HG03432 (cell line): ENCODE data around the gene ADAM22.

Source experiments
- ATAC-seq: cut with Tn5 transposase; IDR thresholded peaks from one replicate; pipeline ENCODE4 v1.9.1; 2021; ENCODE audit warnings: mild to moderate bottlenecking, moderate library complexity; ENCODE audit not compliant: unreplicated experiment

ADAM22 gene

DNA sequence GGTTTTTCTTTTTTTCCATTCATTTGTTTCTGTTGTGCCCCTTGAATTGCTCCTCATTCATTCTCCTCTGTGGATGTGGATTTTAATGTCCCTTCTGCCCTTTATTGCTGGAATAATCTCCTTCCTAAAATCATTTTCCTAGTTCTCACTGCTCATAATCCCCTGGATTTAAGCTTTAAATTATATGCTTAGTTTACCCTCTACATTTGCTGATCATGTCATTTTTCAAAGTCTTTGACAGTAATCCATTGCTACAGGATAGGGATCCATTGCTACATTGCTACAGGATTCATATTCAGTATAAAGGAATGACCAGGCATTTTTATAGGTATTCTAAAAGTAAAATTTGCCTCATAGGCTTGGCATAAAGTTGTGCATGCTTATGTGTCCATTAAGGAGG is 14.3 kb downstream of the ADAM22 start:
- no peak for ATAC-seq

DNA sequence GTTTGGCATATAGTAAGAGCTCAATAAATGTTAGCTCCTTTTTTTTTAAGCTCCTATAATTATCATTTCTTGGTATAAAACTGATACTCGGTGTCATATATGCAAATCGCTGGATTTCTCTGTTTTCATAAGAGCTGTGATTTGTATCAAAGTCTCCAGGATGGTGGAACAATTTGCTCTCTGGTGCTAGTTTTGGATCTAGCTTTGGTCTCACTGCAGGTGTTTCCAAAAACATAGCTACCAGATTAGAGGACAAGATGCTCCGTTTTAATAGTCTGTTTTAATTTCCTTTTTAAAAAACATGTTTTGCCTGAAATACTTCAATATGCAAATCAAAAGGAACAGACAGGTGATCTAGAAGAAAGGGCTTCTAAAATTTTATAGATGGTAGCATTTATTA is 25.3 kb downstream of the ADAM22 start:
- ATAC-seq: no peak

DNA sequence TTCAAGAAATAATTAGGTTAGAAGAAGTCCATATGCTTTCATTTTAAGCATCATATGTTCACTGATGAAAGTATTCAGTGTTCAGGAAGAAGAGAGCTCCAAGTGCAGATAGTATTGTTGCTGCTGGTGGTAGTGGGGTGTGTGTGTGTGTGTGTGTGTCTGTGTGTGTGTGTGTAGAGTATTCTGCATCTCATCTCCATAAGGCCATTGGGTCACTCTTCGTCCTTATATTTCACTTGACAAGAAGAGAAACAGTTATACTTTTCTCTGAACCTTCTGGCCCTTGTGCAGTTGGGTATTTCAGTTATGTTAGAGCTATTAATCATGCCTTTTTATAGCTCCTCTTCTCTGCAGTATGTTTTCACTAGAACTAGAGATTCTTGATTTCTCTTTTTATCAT is 26.2 kb downstream of the ADAM22 start:
- ATAC-seq: no peak

DNA sequence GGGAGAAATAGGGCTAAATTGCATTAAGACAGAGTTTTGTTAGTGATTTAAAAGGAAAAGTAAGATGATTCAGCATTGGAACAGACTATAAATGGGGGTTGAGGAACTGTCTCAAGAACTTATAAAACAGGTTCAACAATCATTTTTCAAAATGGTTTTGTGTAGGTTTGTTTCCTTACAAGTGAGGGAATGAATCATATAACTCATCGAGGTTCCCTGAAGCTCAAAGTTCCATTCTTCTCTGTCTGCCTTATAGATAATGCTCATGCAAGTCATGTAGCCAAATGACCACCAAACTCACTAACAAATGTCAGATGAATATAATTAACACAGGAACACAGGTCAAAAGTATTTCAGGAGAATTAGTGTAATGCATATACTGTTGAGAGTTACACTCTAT is 27.7 kb downstream of the ADAM22 start:
- no peak for ATAC-seq

DNA sequence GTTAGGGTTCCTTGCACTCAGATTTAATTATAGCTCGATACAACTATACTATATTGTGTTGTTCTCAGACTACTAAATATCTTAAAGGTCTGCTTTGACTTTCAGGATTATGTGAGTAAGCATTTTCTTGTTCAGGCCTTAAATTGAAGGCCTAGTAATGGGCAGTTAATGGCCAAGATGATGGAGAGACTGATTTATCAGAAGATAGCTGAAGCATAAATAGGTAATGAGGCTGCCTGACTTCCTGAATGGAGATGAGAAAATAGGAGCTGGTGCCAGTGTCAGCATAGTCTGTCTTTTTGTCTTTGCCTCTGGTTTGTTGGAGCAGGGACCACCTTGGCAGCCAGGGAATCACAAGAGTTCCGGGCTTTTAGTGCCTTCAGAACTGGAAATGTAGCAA is 32.2 kb downstream of the ADAM22 start:
- ATAC-seq: no peak

DNA sequence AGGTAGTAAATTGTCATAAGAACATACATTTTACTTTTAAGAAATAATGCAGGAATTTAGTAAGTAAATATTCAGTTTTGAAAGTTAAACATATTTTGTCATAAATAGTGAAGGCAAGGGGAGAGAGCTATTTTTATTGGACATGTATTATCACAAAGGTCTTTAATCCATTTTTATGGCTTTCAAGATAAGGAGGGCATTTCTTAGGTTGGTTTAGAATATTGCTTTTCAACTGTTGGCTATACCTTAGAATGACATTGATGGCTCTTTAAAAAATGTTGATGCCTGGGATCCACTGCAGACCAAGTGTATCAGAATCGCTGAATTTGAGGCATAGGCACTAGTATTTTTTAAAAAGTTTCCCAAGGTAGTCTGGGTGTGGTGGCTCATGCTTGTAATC is 34.0 kb downstream of the ADAM22 start:
- ATAC-seq: no peak

DNA sequence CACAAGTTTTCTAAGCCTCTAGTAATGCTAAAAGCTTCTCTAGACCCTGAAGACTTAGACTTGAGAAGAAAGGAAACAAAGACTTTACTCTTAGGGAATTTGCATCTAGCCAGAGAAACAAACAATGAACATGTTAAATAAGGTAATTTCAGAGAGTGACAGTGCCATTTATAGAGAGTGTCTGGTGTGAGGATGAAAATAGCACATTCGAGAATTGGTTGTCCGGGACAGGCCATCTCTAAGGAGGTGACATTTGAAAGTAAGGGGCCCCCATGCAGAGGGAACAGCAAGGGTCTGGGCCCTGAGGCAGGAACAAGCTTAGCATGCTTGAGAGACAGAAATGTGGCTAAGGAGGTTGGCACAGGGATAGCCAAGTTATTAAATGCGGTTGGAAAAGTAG is 48.1 kb downstream of the ADAM22 start:
- ATAC-seq: no peak

DNA sequence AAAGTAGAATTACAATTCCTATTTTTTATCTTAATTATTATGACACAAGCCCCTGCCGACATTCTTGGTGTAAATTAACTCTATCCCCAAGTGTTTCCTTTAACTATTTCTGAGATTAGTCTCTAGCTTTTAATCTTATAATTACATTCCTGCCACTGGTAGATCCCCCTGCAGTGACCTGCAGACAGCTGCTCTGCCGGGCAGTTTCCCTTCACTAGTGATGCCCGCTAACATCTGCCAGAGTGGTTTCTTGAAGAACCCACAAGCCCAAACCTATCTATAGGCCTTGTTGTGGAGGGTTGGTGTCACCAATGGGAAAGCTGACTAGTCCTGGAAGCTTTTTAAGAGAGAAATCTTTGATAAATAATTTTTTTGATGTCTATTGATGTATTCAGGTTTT is 50.0 kb downstream of the ADAM22 start:
- ATAC-seq: no peak

DNA sequence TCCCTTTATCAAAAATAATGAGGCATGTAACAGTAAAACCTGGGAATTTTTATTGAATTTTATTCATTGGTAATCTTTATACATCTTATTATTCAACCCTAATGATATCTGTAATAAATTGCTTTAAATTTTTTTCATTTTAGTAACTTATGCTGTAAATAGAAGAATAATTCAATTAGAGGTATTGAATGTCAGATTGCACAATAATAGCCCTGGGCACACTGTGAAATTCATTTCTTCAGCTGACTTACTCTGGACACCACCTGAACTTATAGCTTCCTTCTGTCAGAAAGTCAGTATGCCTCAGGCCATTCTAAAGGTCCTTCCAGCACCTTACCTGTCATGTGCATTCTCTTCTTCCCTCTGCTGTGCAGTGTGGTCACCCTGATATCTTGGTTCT is 59.2 kb downstream of the ADAM22 start:
- no peak for ATAC-seq

DNA sequence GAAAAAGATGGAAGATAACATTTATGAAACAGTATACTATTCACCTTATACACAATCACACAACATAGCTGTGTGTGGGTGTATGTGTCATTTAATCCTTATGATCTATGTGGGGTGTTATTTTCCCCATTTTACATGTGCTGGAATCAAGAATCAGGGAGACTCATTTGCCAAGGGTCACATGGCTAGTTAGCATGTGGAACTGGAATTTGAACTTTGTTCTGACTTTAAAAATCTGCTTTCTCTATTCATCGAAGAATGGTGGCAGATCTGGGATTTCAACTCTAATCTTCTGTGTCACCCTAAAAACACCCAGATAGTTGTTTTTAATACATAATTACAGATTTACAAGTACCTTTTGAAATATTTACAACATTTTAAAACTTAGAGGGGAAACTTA is 65.2 kb downstream of the ADAM22 start:
- no peak for ATAC-seq

DNA sequence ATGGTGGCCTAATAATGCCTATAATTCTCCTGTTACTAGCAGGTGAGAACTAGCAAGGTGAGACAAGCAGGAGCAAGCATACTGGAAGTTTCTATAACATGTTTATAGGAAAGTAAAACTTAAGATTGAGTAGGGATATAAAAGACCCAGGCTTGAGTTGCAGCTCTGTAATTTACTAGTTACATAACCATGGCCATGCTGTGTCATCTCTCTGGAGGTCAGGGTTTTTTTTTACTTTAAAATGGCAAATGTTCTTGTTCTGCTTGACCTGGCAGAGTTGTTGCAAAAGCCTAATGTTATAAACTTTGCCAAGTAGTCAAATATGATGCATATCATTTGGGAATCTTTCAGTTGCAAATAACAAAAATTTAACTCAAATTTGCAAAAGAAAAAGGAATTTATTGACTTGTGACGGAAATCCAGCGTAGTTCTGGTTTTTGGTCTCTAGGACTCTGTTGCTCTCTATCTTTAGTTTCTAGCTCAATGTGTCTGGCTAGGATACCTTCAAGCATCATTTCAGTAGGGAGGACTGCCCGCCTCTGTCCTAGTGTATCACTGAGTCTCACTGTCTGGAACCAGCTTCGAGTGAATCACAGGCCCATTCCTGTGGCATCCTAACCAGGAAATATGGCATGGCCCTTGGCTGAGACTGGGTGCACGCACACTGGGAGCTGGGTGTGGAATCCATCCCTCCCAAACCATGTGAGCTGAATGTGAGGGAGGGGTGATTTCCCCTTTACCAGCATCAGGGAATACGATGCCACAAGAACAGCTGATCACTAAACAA is 67.9 kb downstream of the ADAM22 start:
- ATAC-seq: no peak

DNA sequence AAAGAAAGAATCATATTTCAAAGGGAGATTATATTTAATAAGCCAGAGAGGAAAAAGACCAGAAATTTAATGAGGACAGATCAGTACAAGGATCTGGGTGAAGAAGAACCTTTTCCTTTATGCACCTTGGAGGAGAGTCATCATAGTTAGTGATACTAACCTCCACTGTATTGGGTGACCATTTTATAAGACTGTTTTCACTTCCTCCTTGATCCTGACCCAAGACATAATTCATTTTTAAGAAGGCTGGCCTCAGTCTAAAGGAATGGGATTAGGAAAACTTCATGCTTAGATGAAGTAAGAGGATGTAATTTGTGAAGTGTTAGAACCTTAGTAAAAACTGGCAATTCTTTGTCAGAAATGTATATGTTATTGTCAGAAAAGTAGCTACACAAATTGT is 68.6 kb downstream of the ADAM22 start:
- ATAC-seq: no peak

DNA sequence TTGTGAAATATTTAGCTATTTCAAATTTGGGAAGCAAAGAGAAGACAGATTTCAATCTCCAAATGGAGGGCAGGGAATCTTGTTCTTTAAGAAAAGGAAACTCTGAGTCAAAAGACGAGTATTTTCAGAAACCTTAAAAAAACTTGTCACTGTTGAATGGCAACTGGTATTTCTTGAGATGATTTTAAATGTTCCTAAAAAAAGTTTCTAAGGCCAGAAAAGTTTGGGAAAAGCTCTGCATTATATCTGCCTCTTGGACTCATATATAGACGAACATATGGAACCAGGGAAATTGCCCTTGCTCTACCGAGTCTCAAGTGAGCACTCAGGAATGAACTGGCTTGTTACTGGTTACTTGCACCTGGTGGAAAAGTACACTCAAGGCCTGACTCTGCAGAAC is 69.5 kb downstream of the ADAM22 start:
- no peak for ATAC-seq

DNA sequence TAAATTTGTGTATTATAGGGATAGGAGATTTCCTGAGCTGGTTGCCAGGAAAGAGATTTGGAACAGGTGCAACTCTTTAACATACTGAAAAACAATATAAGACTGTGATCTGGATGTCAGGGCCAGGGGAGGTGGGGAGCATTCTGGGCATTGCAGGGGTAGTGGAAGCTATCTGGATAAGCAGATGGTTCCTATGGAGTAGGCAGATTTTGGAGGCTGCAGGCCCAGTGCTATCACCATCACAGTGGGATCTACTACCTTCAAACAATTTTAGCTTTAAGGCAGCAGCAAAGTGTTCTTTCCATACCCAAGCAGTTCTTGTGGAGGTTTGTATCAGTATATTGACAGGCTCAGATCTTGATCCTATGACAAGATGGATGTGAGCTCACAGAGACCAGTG is 71.1 kb downstream of the ADAM22 start:
- ATAC-seq: no peak

DNA sequence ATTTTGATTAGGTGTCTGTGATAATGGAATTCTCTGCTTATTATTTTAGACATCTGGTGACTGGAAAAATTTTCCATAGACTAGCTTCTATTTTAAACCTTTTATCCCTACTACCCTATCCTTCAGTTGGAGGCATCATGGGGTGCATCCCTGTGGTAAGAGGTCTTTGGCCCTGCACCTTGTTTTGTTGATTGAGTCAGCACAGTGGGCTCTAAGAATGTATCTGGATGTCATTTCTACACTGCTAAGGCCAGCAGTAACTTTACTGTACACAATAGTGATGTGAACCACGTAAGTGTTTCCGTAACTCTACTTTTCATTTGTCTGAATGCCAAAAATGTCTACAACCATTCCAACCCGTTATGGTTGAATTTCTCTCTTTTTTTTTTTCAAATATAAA is 75.6 kb downstream of the ADAM22 start:
- no peak for ATAC-seq

DNA sequence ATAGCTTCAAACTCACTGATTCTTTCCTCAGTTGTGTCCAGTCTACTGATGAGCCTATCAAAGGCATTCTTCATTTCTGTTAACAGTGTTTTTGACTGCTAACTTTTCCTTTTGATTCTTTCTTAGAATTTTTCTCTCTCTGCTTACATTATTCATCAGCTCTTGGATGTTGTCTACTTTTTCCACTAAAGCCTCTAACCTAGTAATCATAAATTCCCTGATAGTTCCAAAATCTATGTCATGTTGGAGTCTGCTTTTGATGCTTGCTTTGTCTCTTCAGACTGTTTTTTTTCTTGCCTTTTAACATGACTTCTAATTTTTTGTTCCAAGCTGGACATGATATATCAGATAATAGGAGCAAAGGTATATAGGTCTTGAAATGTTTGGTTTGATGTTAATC is 78.0 kb downstream of the ADAM22 start:
- ATAC-seq: no peak

DNA sequence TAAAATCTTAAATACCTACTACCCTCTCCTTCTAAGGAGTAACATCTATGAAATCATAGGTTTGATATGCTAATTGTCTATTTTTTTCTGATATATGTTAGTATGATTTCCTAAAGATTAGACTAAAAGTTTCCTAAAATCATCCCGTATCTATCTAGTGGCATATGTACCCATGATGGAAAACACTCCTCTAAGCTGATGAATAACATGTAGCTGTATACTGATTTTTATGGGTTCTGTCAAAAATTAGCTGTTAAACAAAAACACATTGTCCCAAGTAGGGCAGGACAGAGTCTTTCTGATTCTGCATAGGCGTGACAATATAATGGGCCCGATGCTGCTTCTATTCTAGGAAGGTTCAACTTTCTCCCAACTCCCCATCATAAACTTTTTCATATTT is 79.9 kb downstream of the ADAM22 start:
- ATAC-seq: no peak

DNA sequence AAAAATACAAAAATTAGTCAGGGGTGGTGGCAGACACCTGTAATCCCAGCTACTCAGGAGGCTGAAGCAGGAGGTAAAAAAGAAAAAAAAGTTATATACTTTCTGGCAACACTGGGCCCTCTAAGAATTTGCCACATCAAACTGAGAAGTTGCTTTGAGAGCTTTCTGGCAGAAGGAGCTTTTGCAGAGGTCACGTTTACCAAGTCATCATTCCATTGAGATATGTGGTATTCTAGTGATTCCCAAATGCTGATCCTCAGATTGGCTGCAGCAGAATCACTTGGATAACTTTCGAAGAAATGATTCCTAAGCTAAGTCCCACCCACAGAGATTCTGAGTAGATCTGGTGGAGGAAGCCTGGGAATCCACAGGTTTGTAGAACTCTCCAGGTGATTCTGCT is 80.5 kb downstream of the ADAM22 start:
- no peak for ATAC-seq

DNA sequence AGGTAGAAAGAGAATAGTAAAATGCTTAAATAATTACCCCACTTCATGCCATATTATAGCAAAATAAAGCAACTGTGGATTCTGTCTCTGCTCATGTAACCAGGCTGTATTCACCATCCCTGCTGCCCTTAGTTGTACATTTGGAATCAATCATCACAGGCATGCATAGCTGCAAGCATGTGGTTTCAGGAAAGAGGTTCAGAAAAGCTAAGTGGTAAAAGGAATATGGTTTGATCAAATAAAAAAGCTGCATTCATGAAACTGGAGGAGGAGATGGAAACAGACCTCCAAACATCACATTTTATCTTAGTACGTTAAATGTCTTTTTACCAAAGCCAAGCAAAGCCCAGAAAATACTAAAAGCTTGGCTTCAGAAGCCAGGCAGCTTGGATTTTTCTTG is 81.3 kb downstream of the ADAM22 start:
- ATAC-seq: no peak

DNA sequence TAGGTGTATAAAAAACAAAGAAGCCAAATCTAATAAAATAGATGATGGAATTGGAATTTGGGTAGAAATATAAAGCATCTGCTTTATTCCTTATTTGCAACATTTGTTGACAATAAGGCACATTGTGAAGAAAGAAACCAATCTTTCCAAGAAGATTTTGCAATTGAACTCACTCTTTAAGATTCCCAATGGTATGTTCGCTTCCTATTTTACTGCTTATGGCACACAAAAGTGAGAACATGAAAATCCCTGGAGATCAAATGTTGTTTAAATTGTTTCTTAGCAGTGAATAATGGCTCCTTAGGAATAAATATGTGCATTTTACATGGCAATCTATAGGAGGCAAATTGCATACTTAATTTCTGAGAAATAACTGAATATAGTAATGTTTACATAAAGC is 84.5 kb downstream of the ADAM22 start:
- ATAC-seq: no peak

DNA sequence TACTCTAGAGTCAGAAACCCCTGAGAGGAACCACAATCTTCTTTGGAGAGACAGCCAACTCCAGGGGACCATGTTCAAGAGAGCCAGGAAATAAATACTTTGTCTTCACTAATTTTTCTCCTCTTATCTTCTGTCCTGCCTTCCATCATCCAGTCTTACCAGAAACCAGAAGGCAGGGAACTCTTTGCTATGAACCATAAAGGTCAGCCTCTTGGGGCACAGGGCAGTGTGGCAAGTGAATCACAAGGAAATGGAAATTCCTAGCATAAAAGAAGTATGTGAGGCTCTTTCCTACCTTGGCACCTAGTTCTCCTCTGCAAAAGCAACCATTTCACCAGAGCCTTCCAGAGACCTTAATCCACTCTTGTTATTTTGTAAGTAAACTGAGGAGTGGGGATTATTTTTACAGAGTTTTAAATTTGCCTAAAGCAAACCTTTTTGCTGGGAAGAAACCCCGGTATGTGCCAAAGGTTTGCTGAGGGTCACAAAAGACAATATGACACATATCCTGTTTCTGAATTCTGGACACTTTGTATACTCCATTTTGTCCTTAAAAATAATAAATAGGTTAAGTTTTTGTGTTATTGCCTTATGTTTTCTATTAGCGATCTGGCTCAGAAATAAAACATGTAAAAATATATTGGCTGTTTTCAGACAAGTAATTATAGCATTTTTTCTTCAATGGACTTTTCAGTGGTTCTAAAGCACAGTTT is 87.1 kb downstream of the ADAM22 start:
- no peak for ATAC-seq

DNA sequence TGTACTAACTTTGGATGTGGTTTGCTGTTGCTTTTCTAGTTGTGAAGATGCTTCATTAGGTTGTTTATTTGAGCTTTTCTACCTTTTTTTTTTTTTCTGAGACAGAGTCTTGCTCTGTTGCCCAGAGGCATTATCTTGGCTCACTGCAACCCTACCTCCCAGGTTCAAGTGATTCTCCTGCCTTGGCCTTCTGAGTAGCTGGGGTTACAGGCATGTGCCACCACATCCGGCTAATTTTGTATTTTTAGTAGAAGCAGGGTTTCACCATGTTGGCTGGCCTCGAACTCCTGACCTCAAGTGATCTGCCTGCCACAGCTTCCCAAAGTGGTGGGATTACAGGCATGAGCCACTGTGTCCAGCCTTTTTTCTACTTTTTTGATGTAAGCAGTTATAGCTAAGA is 93.7 kb downstream of the ADAM22 start:
- no peak for ATAC-seq
